ENCODE measurements around the gene CTSL.

CTSL gene

DNA sequence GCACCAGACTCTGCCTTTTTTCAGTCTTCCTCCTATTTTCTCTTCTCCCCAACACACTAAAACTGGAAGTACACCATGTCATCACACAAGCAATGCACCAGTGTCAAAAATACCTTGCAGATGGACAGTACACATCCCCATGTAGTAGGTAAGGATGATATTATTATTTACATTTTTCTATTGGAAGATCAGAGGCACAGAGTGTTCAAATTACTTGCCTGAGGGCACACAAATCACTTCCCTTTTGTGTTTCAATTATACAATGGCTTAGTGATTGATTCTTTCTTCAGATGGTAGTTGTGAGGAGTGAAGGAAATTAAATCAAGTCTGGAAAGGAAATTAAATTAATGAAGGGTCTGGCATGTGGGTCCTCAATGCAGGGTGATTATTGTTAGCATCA, 39.6 kb downstream of the CTSL start:
- no peak for DNase-seq

DNA sequence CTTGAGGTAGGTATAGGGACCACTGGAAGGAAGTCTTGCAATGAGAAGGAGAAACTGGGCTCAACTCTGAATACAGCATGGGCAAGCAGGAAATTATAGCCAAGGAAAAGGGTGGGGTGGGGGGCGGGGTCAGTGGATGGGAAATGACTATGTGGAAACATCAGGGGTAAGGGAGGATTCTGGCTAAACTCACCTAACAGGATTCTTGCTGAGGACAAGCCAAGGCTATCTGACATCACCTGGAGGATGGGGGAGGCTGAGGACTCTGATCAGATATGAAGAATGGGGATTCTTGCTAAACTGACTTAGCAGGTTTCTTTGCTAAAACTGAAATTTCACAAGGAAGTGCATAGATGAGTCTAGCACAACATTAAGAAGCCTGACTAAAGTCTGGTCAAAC, 40.8 kb downstream of the CTSL start:
- no peak for DNase-seq

DNA sequence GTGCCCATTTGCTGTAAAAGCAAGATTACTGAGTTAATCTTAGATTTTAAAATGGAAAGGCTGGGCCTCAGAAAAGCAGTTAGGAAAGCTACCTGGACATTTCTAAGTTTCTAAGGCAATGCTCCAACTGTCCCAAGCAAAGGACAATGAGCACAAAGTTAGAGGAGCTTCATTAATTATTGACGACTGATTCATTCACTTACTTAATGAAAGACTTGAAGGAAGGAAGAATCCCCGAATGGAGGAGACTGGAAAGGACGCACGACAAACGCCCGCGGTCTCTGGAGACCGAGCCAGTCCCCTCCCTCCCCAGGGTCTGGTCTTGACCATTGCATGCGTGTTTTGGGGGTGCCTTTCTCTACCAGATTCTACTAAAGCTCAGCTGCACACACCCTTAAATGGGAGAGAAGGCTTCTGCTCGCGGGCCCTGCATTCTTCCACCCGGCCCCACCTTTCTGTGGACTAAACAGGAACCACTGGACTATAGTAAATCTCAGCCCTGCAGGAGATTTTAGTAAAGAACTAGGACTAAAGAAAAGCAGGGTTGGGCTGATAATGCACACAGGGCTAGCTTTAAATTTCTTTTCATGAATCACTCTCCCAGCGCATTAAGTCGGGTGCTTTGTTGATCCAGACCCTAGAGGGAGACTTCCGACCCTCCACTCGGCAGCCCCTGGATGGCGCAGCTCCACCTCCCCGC, 44.8 kb downstream of the CTSL start:
- DNase-seq = no peak

DNA sequence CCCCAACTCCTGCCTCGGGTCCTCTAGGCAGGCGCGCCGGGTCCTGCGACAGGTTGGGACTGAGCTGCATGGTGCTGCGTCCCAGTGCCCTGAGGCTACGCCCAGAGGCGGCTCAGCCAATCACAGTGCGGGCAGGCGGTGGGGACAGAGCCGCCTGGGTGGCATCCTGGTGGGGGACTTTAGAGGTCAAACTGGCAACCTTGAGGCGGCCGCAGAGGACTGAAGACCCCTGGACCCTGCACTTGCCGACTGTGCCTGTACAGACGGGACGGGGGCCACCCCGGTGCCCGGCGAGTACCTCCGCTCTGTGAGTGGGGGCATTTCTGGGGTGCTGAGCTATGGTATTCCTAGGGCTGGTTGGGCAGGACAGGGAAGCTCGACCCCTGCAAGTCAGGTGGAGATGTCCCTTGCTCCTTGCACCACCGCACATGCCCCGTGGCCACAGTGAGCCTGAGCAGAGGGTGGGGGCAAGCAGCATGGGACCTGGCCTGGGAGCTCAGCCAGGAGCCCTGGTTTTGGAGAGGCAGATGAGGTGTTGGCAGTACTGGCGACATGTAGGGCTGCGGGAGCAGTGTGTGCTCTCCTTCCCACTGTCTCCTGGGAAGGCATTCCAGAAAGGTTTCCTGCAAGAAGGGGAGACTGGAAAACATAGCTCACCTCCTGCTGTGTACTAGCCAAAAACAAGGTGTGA, 45.5 kb downstream of the CTSL start:
- no peak for DNase-seq

DNA sequence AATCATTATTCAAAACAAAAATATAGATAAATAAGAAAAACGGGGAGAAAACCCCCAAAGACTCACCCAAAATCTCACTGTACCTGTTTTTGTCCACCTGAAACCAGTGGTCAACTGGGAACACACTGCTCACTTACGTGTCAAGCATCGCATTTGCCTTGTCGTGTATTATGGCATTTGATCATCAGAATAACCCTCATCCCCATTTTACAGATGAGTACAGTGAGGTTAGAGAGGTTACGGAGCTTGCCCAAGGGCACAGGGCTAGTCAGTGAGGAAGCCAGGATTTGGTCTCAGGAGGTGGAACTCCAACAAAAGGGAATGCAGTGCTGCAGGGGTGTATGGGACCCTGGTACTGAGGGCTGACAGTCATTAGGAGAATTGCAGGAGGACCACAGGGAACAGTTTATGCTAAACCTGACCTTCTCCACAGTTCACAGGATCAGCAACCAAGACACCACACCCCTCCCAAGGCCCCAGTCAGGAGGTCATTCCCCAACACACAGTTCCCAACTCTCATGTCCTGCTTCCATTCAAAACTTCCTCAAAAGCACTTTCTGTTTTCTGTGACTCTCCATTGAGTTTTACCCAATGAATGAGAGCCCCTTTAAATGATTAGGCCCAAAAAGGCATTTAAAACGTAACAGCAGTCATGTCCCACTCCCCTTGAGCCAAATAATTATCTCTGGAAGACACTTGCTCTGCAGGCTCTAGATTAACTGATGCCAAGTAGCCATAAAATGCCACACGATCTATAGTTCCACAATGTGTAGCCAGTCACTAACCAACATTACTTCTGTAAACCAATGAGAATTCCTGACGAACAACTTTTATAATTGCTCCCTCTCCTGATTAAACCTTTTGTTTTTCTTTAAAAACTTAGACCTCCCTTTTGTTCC, 50.8 kb downstream of the CTSL start:
- no peak for DNase-seq

DNA sequence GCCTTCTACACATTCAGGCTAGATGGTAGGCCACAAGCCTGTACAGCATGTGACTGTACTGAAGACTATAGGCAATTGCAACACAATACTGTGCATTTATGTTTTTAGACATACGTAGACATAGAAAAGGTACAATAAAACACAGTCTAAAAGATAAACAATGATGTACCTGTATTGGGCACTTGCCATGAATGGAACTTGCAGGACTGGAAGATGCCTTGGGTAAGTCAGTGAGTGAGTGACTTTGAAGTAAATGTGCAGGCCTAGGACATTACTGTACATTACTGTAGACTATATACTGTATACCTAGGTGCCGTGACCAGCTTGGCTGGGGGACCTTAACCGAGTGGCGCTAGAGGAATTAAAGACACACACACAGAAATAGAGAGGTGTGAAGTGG, 53.1 kb downstream of the CTSL start:
- DNase-seq = no peak

Data from CD4-positive, alpha-beta T cell treated with Interleukin-1 beta for 1 hour (primary cell).